SU-DHL-6 (cell line): ENCODE results near the gene DCN.

Experiments used
- H2AFZ ChIP-seq: fragments of 200-600 bp; sonication (generic); 2 replicates; pipeline ENCODE4 v1.6.1; 2014; ENCODE audit warnings: low read depth, mild to moderate bottlenecking, moderate library complexity, mixed read lengths, antibody characterized with exemption, low read length; ENCODE audit not compliant: severe bottlenecking
- H3F3A ChIP-seq: fragments of 200-600 bp; shearing (Covaris generic); 2 replicates; pipeline ENCODE4 v1.6.0; 2016; ENCODE audit warnings: antibody characterized with exemption, mild to moderate bottlenecking; ENCODE audit not compliant: insufficient read depth
- H3K27ac ChIP-seq: fragments of 200-600 bp; sonication (generic); 2 replicates; pipeline ENCODE4 v1.5.1; 2016; ENCODE audit warnings: low read depth, mild to moderate bottlenecking, low read length, moderate library complexity, mixed read lengths
- H3K27me3 ChIP-seq: fragments of 200-600 bp; sonication (generic), shearing (Covaris generic); 2 replicates; pipeline ENCODE4 v1.6.0; 2014; ENCODE audit warnings: mild to moderate bottlenecking, low read length
- H3K36me3 ChIP-seq: fragments of 200-600 bp; sonication (generic); 2 replicates; pipeline ENCODE4 v1.6.1; 2014; ENCODE audit warnings: mild to moderate bottlenecking, low read length, mixed read lengths
- H3K4me2 ChIP-seq: fragments of 300-600, 200-600 bp; shearing (Covaris generic), sonication (generic); 2 replicates; pipeline ENCODE4 v1.6.0; 2014; ENCODE audit warnings: low read length, low read depth, mild to moderate bottlenecking; ENCODE audit not compliant: poor library complexity, severe bottlenecking
- H3K4me3 ChIP-seq: fragments of 200-600 bp; sonication (generic); 2 replicates; pipeline ENCODE4 v1.5.1; 2014; ENCODE audit warnings: antibody characterized with exemption, low read length, mild to moderate bottlenecking, mixed read lengths; ENCODE audit not compliant: insufficient read depth, poor library complexity, severe bottlenecking
- H3K79me2 ChIP-seq: fragments of 200-600 bp; sonication (generic); 2 replicates; pipeline ENCODE4 v1.6.1; 2014; ENCODE audit warnings: mild to moderate bottlenecking, low read length, moderate library complexity; ENCODE audit not compliant: insufficient read depth
- H3K9ac ChIP-seq: fragments of 200-600 bp; sonication (generic); 2 replicates; pipeline ENCODE4 v1.7.0; 2014; ENCODE audit warnings: mild to moderate bottlenecking, low read length
- H3K9me2 ChIP-seq: fragments of 200-600 bp; sonication (generic); replicated peaks from 2 replicates; pipeline ENCODE4 v1.6.1; 2014; ENCODE audit warnings: low read length; ENCODE audit not compliant: insufficient read depth
- H3K9me3 ChIP-seq: fragments of 200-600 bp; sonication (generic); 2 replicates; pipeline ENCODE4 v1.6.1; 2014; ENCODE audit warnings: low read length, mixed read lengths; ENCODE audit not compliant: insufficient read depth
- H4K20me1 ChIP-seq: fragments of 200-600 bp; sonication (generic); 2 replicates; pipeline ENCODE4 v1.6.1; 2014; ENCODE audit warnings: low read depth, mild to moderate bottlenecking, antibody characterized with exemption, low read length, moderate library complexity, mixed read lengths
- EZH2phosphoT487 ChIP-seq: fragments of 200-600 bp; sonication (generic), shearing (Covaris generic); conservative IDR thresholded peaks from 2 replicates; pipeline ENCODE4 v1.6.1; 2018; ENCODE audit warnings: mild to moderate bottlenecking, antibody characterized with exemption, low read length, moderate library complexity, mixed read lengths
- TF ChIP-seq, protein P1 (sequence below): fragments of 200-600 bp; sonication (generic); IDR thresholded peaks from one replicate; pipeline ENCODE4 v1.5.1; 2017; ENCODE audit warnings: antibody characterized with exemption, mild to moderate bottlenecking, low read length, moderate library complexity; ENCODE audit not compliant: insufficient read depth, poor library complexity, severe bottlenecking

DCN gene

DNA sequence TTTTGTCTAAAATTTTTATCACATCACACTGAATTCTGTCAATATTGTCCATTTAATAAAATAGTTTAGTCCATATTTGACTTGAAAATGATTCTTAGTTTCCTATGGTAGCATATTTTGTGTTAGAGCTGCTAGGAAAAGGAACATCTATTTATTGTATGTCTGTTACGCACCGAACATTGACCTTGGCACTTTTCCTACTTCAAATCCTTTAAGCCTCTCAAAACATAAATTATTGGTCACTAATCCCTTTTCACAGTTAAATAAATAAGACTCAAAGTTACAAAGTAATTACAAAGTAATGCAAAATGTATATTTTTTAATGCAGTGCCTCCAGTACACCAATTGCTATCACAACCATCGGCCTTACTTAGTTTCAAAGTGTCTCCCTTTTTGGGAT lies 28.5 kb downstream of the DCN start:
- H3K9me3 ChIP-seq, result no peaks in the 10 kb centered on the region
- H3F3A ChIP-seq, result no peaks in the 10 kb centered on the region
- TF ChIP-seq, protein P1, sequence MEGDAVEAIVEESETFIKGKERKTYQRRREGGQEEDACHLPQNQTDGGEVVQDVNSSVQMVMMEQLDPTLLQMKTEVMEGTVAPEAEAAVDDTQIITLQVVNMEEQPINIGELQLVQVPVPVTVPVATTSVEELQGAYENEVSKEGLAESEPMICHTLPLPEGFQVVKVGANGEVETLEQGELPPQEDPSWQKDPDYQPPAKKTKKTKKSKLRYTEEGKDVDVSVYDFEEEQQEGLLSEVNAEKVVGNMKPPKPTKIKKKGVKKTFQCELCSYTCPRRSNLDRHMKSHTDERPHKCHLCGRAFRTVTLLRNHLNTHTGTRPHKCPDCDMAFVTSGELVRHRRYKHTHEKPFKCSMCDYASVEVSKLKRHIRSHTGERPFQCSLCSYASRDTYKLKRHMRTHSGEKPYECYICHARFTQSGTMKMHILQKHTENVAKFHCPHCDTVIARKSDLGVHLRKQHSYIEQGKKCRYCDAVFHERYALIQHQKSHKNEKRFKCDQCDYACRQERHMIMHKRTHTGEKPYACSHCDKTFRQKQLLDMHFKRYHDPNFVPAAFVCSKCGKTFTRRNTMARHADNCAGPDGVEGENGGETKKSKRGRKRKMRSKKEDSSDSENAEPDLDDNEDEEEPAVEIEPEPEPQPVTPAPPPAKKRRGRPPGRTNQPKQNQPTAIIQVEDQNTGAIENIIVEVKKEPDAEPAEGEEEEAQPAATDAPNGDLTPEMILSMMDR, result no peak
- TF ChIP-seq EZH2phosphoT487, result no peak
- no peaks in the 10 kb centered on the region for H3K27me3 ChIP-seq
- H3K27ac ChIP-seq, result no peak overlapping the region
- no peaks in the 10 kb centered on the region for H3K36me3 ChIP-seq
- H4K20me1 ChIP-seq, result no peaks in the 10 kb centered on the region
- no peaks in the 10 kb centered on the region for H3K9me2 ChIP-seq
- H2AFZ ChIP-seq, result no peak overlapping the region
- no peak overlapping the region for H3K9ac ChIP-seq
- H3K4me3 ChIP-seq, result no peak overlapping the region
- H3K4me2 ChIP-seq, result no peak overlapping the region
- H3K79me2 ChIP-seq, result no peaks in the 10 kb centered on the region

- TF ChIP-seq EZH2phosphoT487, result no peak
- TF ChIP-seq, protein P1, result no peak
- Histone ChIP-seq H3K4me2 (no peak overlapping the region), H3K4me3 (no peak overlapping the region), H4K20me1 (no peaks in the 10 kb centered on the region), H3K27me3 (no peaks in the 10 kb centered on the region), H2AFZ (no peak overlapping the region), H3K27ac (no peak overlapping the region), H3F3A (no peaks in the 10 kb centered on the region), H3K9ac (no peak overlapping the region), H3K9me2 (no peaks in the 10 kb centered on the region), H3K9me3 (no peaks in the 10 kb centered on the region), H3K79me2 (no peaks in the 10 kb centered on the region), H3K36me3 (no peaks in the 10 kb centered on the region)
Measured at GRCh38 chr12:91144053-91144452, 38.6 kb downstream of the DCN start.

- H4K20me1 ChIP-seq, result no peaks in the 10 kb centered on the region
- no peak for TF ChIP-seq EZH2phosphoT487
- TF ChIP-seq, protein P1, result no peak
- H3K9ac ChIP-seq, result no peak overlapping the region
Measured at GRCh38 chr12:91143206-91143605, 39.4 kb downstream of the DCN start.

DNA sequence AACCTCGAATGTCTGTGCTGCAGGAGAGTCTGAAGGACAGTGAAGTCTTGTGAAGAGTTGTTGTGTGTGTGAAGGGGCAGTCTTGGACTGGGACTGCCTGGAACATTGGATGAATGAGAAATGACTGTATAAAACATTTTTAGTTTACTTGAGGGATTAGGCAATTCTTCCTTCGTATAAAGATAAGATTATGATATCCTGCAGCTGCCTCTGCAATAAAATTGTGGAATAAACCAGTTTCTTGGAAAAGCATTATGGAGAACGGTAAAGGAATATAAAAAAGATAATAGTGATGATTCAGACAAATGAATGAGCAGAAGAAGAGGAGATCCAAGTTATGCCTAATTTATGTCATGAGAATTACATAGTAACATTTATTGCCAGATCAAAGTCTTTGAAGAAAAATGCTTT lies 40.4 kb downstream of the DCN start:
- Histone ChIP-seq H3K4me2 (no peak overlapping the region), H3K4me3 (no peak overlapping the region), H3K79me2 (no peaks in the 10 kb centered on the region), H3F3A (no peaks in the 10 kb centered on the region), H3K27me3 (no peaks in the 10 kb centered on the region), H3K9me2 (no peaks in the 10 kb centered on the region), H3K36me3 (no peaks in the 10 kb centered on the region), H3K9ac (no peak overlapping the region), H3K27ac (no peak overlapping the region), H3K9me3 (no peaks in the 10 kb centered on the region), H2AFZ (no peak overlapping the region), H4K20me1 (no peaks in the 10 kb centered on the region)
- TF ChIP-seq, protein P1, result no peak

More at GRCh38 chr12:91143206-91143605, 39.4 kb downstream of the DCN start:
- Histone ChIP-seq H3K4me3 (no peak overlapping the region), H2AFZ (no peak overlapping the region), H3K36me3 (no peaks in the 10 kb centered on the region), H3F3A (no peaks in the 10 kb centered on the region), H3K79me2 (no peaks in the 10 kb centered on the region), H3K9me2 (no peaks in the 10 kb centered on the region), H3K27me3 (no peaks in the 10 kb centered on the region), H3K4me2 (no peak overlapping the region), H3K9me3 (no peaks in the 10 kb centered on the region), H3K27ac (no peak overlapping the region)
